OCI-LY3 (cell line): ENCODE results near the gene ZNF25.

Experiments
- H2AFZ ChIP-seq: fragments of 200-600, 300-600 bp; shearing (Covaris generic); 2 replicates; pipeline ENCODE4 v1.6.0; 2014; ENCODE audit warnings: antibody characterized with exemption, low read depth, low read length
- H3K27ac ChIP-seq: fragments of 200-600, 300-600 bp; sonication (generic); 2 replicates; pipeline ENCODE4 v1.5.1; 2014; ENCODE audit warnings: mild to moderate bottlenecking, low read length, moderate library complexity, mixed read lengths
- H3K27me3 ChIP-seq: fragments of 200-600, 300-600 bp; sonication (generic); 2 replicates; pipeline ENCODE4 v1.6.1; 2014; ENCODE audit warnings: low read depth, low read length, mixed read lengths
- H3K36me3 ChIP-seq: fragments of 200-600, 300-600 bp; sonication (generic); replicated peaks from 2 replicates; pipeline ENCODE3; 2014; ENCODE audit warnings: low read depth, low read length, mixed read lengths
- H3K4me1 ChIP-seq: fragments of 300-600, 200-600 bp; sonication (generic); 2 replicates; pipeline ENCODE4 v1.6.1; 2014; ENCODE audit warnings: low read length, mixed read lengths
- H3K4me2 ChIP-seq: fragments of 200-600, 300-600 bp; sonication (generic); 2 replicates; pipeline ENCODE4 v1.6.1; 2014; ENCODE audit warnings: low read length, mixed read lengths
- H3K4me3 ChIP-seq: fragments of 300-600, 200-600 bp; sonication (generic); 2 replicates; pipeline ENCODE4 v1.5.1; 2014; ENCODE audit warnings: antibody characterized with exemption, mild to moderate bottlenecking, low read length, moderate library complexity
- H3K79me2 ChIP-seq: fragments of 300-600, 200-600 bp; shearing (Covaris generic); 2 replicates; pipeline ENCODE4 v1.6.1; 2014; ENCODE audit warnings: mild to moderate bottlenecking, low read length, mixed read lengths
- H3K9ac ChIP-seq: fragments of 300-600, 200-600 bp; shearing (Covaris generic); 2 replicates; pipeline ENCODE4 v1.6.0; 2014; ENCODE audit warnings: mild to moderate bottlenecking, low read length, moderate library complexity
- H3K9me3 ChIP-seq: fragments of 200-600, 300-600 bp; shearing (Covaris generic); 2 replicates; pipeline ENCODE4 v1.6.1; 2014; ENCODE audit warnings: low read length, mixed read lengths; ENCODE audit not compliant: insufficient read depth
- H4K20me1 ChIP-seq: fragments of 200-600, 300-600 bp; sonication (generic); 2 replicates; pipeline ENCODE4 v1.6.1; 2016; ENCODE audit warnings: low read length, mixed read lengths; ENCODE audit not compliant: insufficient read depth
- EZH2phosphoT487 ChIP-seq: fragments of 200-600 bp; shearing (Covaris generic); IDR thresholded peaks from 2 replicates; pipeline ENCODE4 v1.6.1; 2018; ENCODE audit warnings: antibody characterized with exemption, mixed run types, low read depth
- TF ChIP-seq, protein P1 (sequence below): fragments of 200-600, 300-600 bp; sonication (generic); IDR thresholded peaks from 2 replicates; pipeline ENCODE4 v1.5.1; 2014; ENCODE audit warnings: antibody characterized with exemption, low read length, low read depth

The ZNF25 gene

DNA sequence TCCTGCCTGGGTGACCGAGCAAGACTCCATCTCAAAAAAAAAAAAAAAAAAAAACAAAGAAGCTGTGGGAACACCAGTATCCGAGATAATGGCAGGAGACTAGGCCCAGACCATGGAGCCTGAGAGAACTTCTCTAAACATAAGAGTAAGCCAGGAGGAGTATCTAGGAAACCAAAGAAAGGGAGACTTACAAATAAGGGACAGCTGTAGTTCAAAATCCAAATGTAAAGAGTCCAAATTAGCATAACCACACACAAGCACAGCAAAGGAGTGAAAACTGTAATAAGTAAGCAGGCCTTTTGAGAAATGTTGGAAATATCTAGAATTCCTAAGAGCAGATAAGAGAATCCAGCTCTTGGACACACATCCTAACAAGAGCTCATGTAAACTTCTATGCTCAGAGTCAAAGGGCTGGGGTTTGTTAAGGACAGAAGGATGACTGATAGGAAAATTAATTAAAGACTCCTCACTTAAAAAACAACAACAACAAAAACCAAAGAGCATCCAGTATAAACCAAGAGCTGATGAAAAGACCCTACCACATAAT, 15.8 kb downstream of the ZNF25 start:
- no peaks in the 10 kb centered on the region for H3K27me3 ChIP-seq
- H3K4me1 ChIP-seq, result no peaks in the 10 kb centered on the region
- TF ChIP-seq, protein P1, sequence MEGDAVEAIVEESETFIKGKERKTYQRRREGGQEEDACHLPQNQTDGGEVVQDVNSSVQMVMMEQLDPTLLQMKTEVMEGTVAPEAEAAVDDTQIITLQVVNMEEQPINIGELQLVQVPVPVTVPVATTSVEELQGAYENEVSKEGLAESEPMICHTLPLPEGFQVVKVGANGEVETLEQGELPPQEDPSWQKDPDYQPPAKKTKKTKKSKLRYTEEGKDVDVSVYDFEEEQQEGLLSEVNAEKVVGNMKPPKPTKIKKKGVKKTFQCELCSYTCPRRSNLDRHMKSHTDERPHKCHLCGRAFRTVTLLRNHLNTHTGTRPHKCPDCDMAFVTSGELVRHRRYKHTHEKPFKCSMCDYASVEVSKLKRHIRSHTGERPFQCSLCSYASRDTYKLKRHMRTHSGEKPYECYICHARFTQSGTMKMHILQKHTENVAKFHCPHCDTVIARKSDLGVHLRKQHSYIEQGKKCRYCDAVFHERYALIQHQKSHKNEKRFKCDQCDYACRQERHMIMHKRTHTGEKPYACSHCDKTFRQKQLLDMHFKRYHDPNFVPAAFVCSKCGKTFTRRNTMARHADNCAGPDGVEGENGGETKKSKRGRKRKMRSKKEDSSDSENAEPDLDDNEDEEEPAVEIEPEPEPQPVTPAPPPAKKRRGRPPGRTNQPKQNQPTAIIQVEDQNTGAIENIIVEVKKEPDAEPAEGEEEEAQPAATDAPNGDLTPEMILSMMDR, result no peak
- no peak for TF ChIP-seq EZH2phosphoT487
- H3K4me2 ChIP-seq, result no peak overlapping the region
- no peaks in the 10 kb centered on the region for H4K20me1 ChIP-seq
- peaks cover 12% of the 10 kb centered on the region for H3K36me3 ChIP-seq
- H3K9me3 ChIP-seq, result 0 out of 2 replicates have a peak, but pooled peaks cover 4% of the 10 kb centered on the region
- H2AFZ ChIP-seq, result no peak overlapping the region
- no peak overlapping the region for H3K4me3 ChIP-seq
- no peak overlapping the region for H3K27ac ChIP-seq
- no peak overlapping the region for H3K9ac ChIP-seq
- no peaks in the 10 kb centered on the region for H3K79me2 ChIP-seq

DNA sequence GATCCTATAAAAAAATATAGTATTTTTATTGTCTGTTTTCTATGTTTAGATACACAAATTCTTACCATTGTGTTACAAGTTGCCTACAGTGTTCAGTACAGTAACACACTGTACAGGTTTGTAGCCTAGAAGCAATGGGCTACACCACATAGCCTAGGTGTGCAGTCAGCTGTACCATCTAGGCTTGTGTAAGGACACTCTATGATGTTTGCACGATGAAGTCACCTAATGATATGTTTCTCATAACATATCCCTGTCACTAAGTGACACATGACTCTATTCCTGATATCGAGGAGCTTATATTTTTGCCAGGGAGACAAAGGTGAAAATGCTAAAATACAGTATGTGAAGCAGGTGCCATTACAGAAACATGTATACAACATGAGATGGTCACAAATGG, 18.6 kb downstream of the ZNF25 start:
- no peaks in the 10 kb centered on the region for H3K4me1 ChIP-seq
- H2AFZ ChIP-seq, result no peak overlapping the region
- no peaks in the 10 kb centered on the region for H3K79me2 ChIP-seq
- H3K4me3 ChIP-seq, result no peak overlapping the region
- no peak overlapping the region for H3K4me2 ChIP-seq
- no peak for TF ChIP-seq EZH2phosphoT487
- TF ChIP-seq, protein P1, result no peak
- H3K27ac ChIP-seq, result no peak overlapping the region
- H3K27me3 ChIP-seq, result no peaks in the 10 kb centered on the region
- H3K9me3 ChIP-seq, result no peaks in the 10 kb centered on the region
- H4K20me1 ChIP-seq, result no peaks in the 10 kb centered on the region
- peaks cover 14% of the 10 kb centered on the region for H3K36me3 ChIP-seq
- no peak overlapping the region for H3K9ac ChIP-seq

DNA sequence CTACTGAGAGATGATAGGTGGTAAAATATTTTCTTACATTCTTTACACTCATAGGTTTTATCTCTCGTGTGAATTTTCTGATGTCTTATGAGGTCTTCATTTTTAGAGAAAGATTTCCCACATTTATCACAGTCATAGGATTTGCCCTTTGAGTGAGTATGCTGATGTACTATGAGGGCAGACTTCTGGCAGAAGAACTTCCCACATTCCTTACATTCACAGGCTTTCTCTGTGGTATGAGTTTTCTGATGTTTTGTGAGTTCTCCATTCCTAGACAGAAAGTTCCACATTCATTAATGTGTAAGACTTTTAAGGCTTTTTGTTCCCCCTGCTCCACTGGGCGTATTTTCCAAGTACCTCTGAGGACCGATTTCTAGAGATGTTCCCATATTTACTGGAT, 23.5 kb downstream of the ZNF25 start:
- H3K4me1 ChIP-seq, result no peaks in the 10 kb centered on the region
- H2AFZ ChIP-seq, result no peak overlapping the region
- no peak overlapping the region for H3K4me2 ChIP-seq
- H3K9ac ChIP-seq, result no peak overlapping the region
- H3K9me3 ChIP-seq, result no peaks in the 10 kb centered on the region
- no peaks in the 10 kb centered on the region for H3K79me2 ChIP-seq
- no peak overlapping the region for H3K27ac ChIP-seq
- H3K4me3 ChIP-seq, result no peak overlapping the region
- H4K20me1 ChIP-seq, result no peaks in the 10 kb centered on the region
- peaks cover 23% of the 10 kb centered on the region for H3K36me3 ChIP-seq
- H3K27me3 ChIP-seq, result no peaks in the 10 kb centered on the region
- TF ChIP-seq, protein P1, result no peak
- TF ChIP-seq EZH2phosphoT487, result no peak

DNA sequence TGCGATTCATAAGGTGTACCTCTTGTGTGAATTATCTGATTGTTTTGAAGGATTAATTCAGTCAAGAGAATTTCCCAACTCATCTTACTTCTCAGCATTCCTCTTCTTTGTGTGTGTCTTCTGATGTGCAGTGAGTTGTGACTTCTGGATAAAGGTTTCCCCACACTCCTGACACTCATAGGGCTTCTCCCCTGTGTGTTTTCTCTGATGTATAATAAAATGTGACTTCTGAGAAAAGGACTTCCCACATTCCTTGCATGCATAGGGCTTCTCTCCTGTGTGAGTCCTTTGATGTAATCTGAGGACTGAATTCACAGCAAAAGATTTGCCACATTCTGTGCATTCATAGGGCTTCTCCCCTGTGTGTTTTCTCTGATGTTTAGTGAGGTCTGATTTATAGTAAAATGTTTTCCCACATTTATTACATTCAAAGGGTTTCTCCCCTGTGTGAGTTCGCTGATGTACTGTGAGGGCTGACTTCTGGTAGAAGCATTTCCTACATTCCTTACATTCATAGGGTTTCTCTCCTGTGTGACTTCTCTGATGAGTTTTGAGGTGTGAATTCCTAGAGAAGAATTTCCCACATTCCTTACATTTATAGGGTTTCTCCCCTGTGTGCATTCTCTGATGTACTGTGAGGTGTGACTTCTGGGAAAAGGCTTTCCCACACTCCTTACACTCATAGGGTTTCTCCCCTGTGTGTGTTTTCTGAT, 24.2 kb downstream of the ZNF25 start:
- Histone ChIP-seq H3K9ac (no peak overlapping the region), H3K27ac (no peak overlapping the region)

More for the DNA sequence above, 24.2 kb downstream of the ZNF25 start:
- Histone ChIP-seq H3K4me1 (no peaks in the 10 kb centered on the region), H3K9me3 (no peaks in the 10 kb centered on the region), H2AFZ (no peak overlapping the region), H3K36me3 (peaks cover 23% of the 10 kb centered on the region), H3K4me2 (no peak overlapping the region), H3K4me3 (no peak overlapping the region), H4K20me1 (no peaks in the 10 kb centered on the region), H3K79me2 (no peaks in the 10 kb centered on the region), H3K27me3 (no peaks in the 10 kb centered on the region)
- TF ChIP-seq, protein P1, result no peak
- no peak for TF ChIP-seq EZH2phosphoT487
